Prostate gland (tissue), 2 donors: ENCODE measurements around the gene PRKCSH. TPM values are rescaled to one million over a fixed set of nuclear protein-coding genes. Genes with fewer than 3 reads are reported as not detected.

Experiments used
- DNase-seq: peaks from one replicate; pipeline ENCODE4 v3.0.0-alpha.2; 2019; ENCODE audit warnings: low spot score
- H3K27ac ChIP-seq, 2 donors: fragments of 200-600 bp; sonication (generic); 2 replicates each; pipeline ENCODE4 v1.5.1; 2017 to 2019
- H3K27me3 ChIP-seq: fragments of 200-600 bp; sonication (generic); replicated peaks from 2 replicates; pipeline ENCODE4 v1.5.1; 2019; ENCODE audit not compliant: insufficient read depth
- H3K36me3 ChIP-seq, 2 donors: fragments of 200-600 bp; sonication (generic); 1 replicate in 1 of 2; 2 replicates in 1 of 2; pipeline versions ENCODE4 v1.5.1 to v1.8.1; 2017 to 2019
- H3K4me1 ChIP-seq: fragments of 200-600 bp; sonication (generic); replicated peaks from 2 replicates; pipeline ENCODE4 v1.5.1; 2019
- H3K4me3 ChIP-seq, 2 donors: fragments of 200-600 bp; sonication (generic); 2 replicates each; pipeline ENCODE4 v1.5.1; 2017 to 2019
- H3K9me3 ChIP-seq: fragments of 200-600 bp; sonication (generic); 2 replicates; pipeline ENCODE4 v1.5.1; 2017
- POLR2A ChIP-seq: fragments of 450-650 bp; IDR thresholded peaks from one replicate; pipeline ENCODE4 v1.6.1; 2016; ENCODE audit warnings: antibody characterized with exemption, mild to moderate bottlenecking
- POLR2AphosphoS5 ChIP-seq: sonication (generic); formaldehyde crosslinking; IDR thresholded peaks from one replicate; pipeline ENCODE4 v1.6.1; 2017; ENCODE audit warnings: antibody characterized with exemption
- WGBS: methylation state at CpG from one replicate; pipeline ENCODE4 v1.1.5; 2018; 5-methylcytosine and 5-hydroxymethylcytosine counted together
- intact Hi-C: fragments of 100-400 bp; cut with DNase I; formaldehyde crosslinking; loops from one replicate; pipeline ENCODE4 v1.14.2; 2022
- total RNA-seq, 2 donors: library from RNA; depleted of rRNA; stranded (reverse); fragments of >200 nt; gene quantifications; one replicate each; pipeline ENCODE4 v1.1.0, GENCODE V29; 2016
- TF ChIP-seq, protein P1 (sequence below), 4 experiments: fragments of 200-600 bp in 2 of 4; fragments of 450-650 bp in 2 of 4; sonication (generic) in 2 of 4; IDR thresholded peaks; 1 replicate in 3 of 4; 2 replicates in 1 of 4; pipeline ENCODE4 v1.5.1; 2016 to 2019; ENCODE audit warnings: antibody characterized with exemption in 4 of 4, mild to moderate bottlenecking in 2 of 4, moderate library complexity in 2 of 4

The PRKCSH gene
- total RNA-seq, 2 donors from 2014 or later, result 229 to 238 TPM

DNA sequence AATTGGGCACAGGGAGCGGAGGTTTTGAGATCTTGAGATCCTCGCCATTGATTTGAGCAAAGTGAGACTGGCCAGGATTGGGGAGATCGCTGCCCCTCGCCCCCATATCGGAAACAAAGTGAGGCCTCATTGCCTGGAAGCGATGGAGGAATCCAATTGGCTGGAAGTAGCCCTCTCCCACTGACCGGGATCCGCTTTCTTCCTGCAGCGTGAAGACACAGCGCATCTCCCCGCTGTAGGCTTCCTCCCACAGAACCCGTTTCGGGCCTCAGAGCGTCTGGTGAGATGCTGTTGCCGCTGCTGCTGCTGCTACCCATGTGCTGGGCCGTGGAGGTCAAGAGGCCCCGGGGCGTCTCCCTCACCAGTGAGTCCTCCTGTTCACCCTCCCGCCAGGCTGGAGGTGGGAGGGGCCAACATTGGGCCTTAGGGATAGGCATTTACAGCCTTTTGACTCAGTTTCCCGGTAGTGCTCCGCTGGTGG lies 438 bp downstream of the PRKCSH start:
- H3K4me1 ChIP-seq, result peaks cover 12% of the 10 kb centered on the region
- H3K9me3 ChIP-seq, result no peaks in the 10 kb centered on the region
- peaks cover 4 to 6% of the 10 kb centered on the region in 2 donors for H3K36me3 ChIP-seq
- no peaks in the 10 kb centered on the region for H3K27me3 ChIP-seq
- intact Hi-C loops, result loop anchor here (2.0 kb wide), 1 partner anchor 55 kb away; no protein-coding TSS in a partner anchor
- DNase-seq, result no peak
- TF ChIP-seq, protein P1, sequence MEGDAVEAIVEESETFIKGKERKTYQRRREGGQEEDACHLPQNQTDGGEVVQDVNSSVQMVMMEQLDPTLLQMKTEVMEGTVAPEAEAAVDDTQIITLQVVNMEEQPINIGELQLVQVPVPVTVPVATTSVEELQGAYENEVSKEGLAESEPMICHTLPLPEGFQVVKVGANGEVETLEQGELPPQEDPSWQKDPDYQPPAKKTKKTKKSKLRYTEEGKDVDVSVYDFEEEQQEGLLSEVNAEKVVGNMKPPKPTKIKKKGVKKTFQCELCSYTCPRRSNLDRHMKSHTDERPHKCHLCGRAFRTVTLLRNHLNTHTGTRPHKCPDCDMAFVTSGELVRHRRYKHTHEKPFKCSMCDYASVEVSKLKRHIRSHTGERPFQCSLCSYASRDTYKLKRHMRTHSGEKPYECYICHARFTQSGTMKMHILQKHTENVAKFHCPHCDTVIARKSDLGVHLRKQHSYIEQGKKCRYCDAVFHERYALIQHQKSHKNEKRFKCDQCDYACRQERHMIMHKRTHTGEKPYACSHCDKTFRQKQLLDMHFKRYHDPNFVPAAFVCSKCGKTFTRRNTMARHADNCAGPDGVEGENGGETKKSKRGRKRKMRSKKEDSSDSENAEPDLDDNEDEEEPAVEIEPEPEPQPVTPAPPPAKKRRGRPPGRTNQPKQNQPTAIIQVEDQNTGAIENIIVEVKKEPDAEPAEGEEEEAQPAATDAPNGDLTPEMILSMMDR (IDR thresholded peaks at IDR 0.05), result no peak
- TF ChIP-seq POLR2AphosphoS5 (no peak), POLR2A (no peak)
- WGBS, result 5% methylated on average over 21 of the region's 21 CpGs
- H3K27ac ChIP-seq, result peak overlapping the region; percentile 74 to 81
- H3K4me3 ChIP-seq, result peak overlapping the region; percentile 65 to 71

DNA sequence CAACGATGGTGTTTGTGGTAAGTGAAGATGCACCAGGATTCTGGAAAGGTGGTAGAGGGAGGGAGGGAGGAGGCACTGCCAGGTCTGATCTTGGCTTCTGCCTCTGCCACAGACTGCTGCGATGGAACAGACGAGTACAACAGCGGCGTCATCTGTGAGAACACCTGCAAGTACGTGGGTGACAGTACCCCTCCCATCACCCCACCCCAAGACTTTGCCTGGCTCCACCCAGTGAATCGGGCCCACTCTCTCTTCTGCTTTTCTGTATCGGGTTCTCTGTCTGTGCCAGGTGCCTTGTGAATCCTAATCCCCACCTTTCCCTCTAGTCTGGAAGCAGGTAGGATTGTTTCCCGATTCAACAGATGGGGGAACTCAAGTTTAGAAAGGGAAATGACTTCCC lies 2.5 kb downstream of the PRKCSH start:
- Histone ChIP-seq H3K4me3 (no peak overlapping the region), H3K4me1 (peaks cover 12% of the 10 kb centered on the region), H3K36me3 (peaks cover 4 to 11% of the 10 kb centered on the region in 2 donors), H3K9me3 (no peaks in the 10 kb centered on the region), H3K27ac (no peak overlapping the region), H3K27me3 (no peaks in the 10 kb centered on the region)
- intact Hi-C loops, result no loop called here
- no peak for DNase-seq
- TF ChIP-seq, protein P1 (IDR thresholded peaks at IDR 0.05), result no peak
- 89% methylated on average over 9 of the region's 9 CpGs for WGBS

DNA sequence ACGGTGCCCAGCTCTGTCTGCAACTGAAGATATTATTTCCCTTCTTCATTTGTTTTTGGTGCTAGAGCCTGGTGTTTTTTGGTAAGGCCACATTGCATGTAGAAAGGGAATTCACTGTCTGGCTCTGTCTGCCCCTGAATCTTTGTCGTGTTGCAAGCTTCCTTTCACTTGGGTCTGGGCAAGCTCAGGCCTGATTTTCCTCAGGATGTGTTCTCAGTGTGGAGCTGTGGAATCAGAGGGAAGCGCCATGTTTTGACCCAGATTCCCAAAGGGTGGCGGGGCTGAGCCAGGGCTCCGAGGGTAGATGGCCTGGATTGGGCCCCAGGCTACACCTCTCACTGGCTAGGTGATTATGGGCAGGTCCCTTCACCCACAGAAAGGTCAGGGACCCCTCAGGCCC lies 8.6 kb downstream of the PRKCSH start:
- peaks cover 0 to 18% of the 10 kb centered on the region in 2 donors for H3K36me3 ChIP-seq
- no peaks in the 10 kb centered on the region for H3K27me3 ChIP-seq
- 58% methylated on average over 5 of the region's 5 CpGs for WGBS
- peak overlapping the region in 1 of 2 donors; percentile 47 for H3K27ac ChIP-seq
- peak; percentile 23 for DNase-seq
- H3K4me3 ChIP-seq, result no peak overlapping the region
- no peak for TF ChIP-seq POLR2AphosphoS5
- TF ChIP-seq POLR2A, result no peak
- TF ChIP-seq, protein P1 (IDR thresholded peaks at IDR 0.05), result no peak
- H3K4me1 ChIP-seq, result no peaks in the 10 kb centered on the region
- no peaks in the 10 kb centered on the region for H3K9me3 ChIP-seq
- intact Hi-C loops, result no loop called here

DNA sequence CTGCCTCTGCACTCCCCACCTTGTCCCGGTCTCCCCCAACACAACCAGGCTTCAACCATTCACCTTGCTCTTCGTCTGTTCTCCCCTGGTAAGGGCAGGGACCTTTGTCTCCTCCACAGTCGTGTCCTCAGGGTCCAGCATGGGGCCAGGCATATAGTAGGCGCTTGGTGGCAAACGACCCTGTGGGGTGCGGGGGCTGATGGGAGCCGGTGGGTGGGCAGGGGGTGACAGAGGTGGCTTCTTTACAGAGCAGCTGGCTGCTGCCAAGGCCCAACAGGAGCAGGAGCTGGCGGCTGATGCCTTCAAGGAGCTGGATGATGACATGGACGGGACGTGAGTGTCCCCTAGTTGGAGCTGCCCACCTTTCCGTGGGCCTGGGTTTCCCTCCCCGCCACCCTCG lies 9.7 kb downstream of the PRKCSH start:
- no peak overlapping the region for H3K4me3 ChIP-seq
- peaks cover 0 to 20% of the 10 kb centered on the region in 2 donors for H3K36me3 ChIP-seq
- intact Hi-C loops, result loop anchor here (5.0 kb wide), 1 partner anchor 153 kb away; no protein-coding TSS in a partner anchor

DNA sequence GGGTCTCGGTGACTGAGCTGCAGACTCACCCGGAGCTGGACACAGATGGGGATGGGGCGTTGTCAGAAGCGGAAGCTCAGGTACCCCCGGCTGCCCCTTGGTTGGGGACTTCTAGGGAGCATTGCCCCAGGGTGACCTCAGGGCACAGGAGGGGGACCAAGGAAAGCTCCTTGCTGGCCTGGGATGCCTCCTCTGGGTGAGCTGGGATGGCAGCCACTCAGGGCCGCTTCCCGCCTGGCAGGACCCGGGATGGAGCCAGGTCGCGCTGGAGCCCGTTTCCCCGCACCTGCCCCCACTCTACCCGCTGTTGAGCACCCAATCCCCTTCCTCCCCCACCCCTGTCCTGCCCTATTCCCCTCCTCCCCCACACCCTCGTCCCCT lies 10.8 kb downstream of the PRKCSH start:
- no peaks in the 10 kb centered on the region for H3K4me1 ChIP-seq
- intact Hi-C loops, result loop anchor here (5.0 kb wide), 1 partner anchor 154 kb away; no protein-coding TSS in a partner anchor
- H3K4me3 ChIP-seq, result no peak overlapping the region
- WGBS, result 84% methylated on average over 14 of the region's 14 CpGs
- H3K9me3 ChIP-seq, result no peaks in the 10 kb centered on the region
- H3K27ac ChIP-seq, result no peak overlapping the region
- H3K36me3 ChIP-seq, result peaks cover 0 to 13% of the 10 kb centered on the region in 2 donors
- no peak for TF ChIP-seq POLR2AphosphoS5
- TF ChIP-seq POLR2A, result no peak
- TF ChIP-seq, protein P1 (IDR thresholded peaks at IDR 0.05), result no peak
- no peak for DNase-seq
- H3K27me3 ChIP-seq, result no peaks in the 10 kb centered on the region

More for the DNA sequence above, 9.7 kb downstream of the PRKCSH start:
- TF ChIP-seq, protein P1 (IDR thresholded peaks at IDR 0.05), result no peak
- TF ChIP-seq POLR2A (no peak), POLR2AphosphoS5 (no peak)
- no peaks in the 10 kb centered on the region for H3K9me3 ChIP-seq
- H3K27me3 ChIP-seq, result no peaks in the 10 kb centered on the region
- H3K4me1 ChIP-seq, result no peaks in the 10 kb centered on the region
- no peak overlapping the region for H3K27ac ChIP-seq
- DNase-seq, result no peak
- 89% methylated on average over 13 of the region's 13 CpGs for WGBS
